Activated naive CD4-positive, alpha-beta T cell treated with anti-CD3 and anti-CD28 coated beads for 36 hours (primary cell): ENCODE results near the gene CCNH. TPM values are rescaled to one million over a fixed set of nuclear protein-coding genes. Genes with fewer than 3 reads are reported as not detected.

Experiments
- CTCF ChIA-PET: fragments of 350-600 bp; sonication (Branson Sonifier 250); formaldehyde crosslinking; loops from one replicate; lab custom pipeline; 2021; ENCODE audit warnings: antibody characterized with exemption; lab: Charles Lee
- DNase-seq: peaks from one replicate; pipeline ENCODE4 v3.0.0-alpha.2; 2020
- H3K27ac Mint-ChIP-seq: one replicate; pipeline ENCODE4 v1.8.0; 2021; ENCODE audit warnings: mild to moderate bottlenecking, mixed read lengths
- H3K27me3 Mint-ChIP-seq: one replicate; pipeline ENCODE4 v1.8.0; 2021; ENCODE audit warnings: low read depth, mixed read lengths
- H3K36me3 Mint-ChIP-seq: one replicate; pipeline ENCODE4 v1.8.0; 2021; ENCODE audit warnings: low read depth, mixed read lengths
- H3K4me1 Mint-ChIP-seq: one replicate; pipeline ENCODE4 v1.8.0; 2021; ENCODE audit warnings: low read depth, mixed read lengths
- H3K4me3 Mint-ChIP-seq: one replicate; pipeline ENCODE4 v1.8.0; 2021; ENCODE audit warnings: mild to moderate bottlenecking, moderate library complexity, mixed read lengths
- H3K9me3 Mint-ChIP-seq: one replicate; pipeline ENCODE4 v1.8.0; 2021; ENCODE audit warnings: mixed read lengths
- intact Hi-C: fragments of 100-400 bp; cut with micrococcal nuclease; formaldehyde crosslinking; loops from one replicate; pipeline ENCODE4 v1.15.1; 2023
- total RNA-seq, 2 experiments: library from RNA; stranded (reverse); gene quantifications; one replicate each; pipeline ENCODE4 v1.2.3, GENCODE V29; 2021

The CCNH gene
- total RNA-seq, 2 experiments from 2014 or later, result 58.1 to 61.6 TPM

GRCh38 chr5:87385802-87386201, 26.9 kb downstream of the CCNH start:
- Mint-ChIP-seq H3K36me3 (peaks cover 26% of the 10 kb centered on the region), H3K27me3 (no peaks in the 10 kb centered on the region), H3K27ac (no peak overlapping the region), H3K4me3 (no peak overlapping the region), H3K4me1 (peaks cover 3% of the 10 kb centered on the region), H3K9me3 (no peaks in the 10 kb centered on the region)
- intact Hi-C loops, result no loop called here
- DNase-seq, result no peak
- CTCF ChIA-PET, result interaction anchor here (2.2 kb wide), 1 partner anchor 14 kb away, joined by 13 read pairs; no protein-coding TSS in a partner anchor

- intact Hi-C loops, result loop anchor here (5.0 kb wide), 1 partner anchor 311 kb away; no protein-coding TSS in a partner anchor
- H3K4me3 Mint-ChIP-seq, result no peak overlapping the region
- peaks cover 16% of the 10 kb centered on the region for H3K36me3 Mint-ChIP-seq
- no peaks in the 10 kb centered on the region for H3K4me1 Mint-ChIP-seq
- no peak overlapping the region for H3K27ac Mint-ChIP-seq
- DNase-seq, result no peak
- H3K27me3 Mint-ChIP-seq, result no peaks in the 10 kb centered on the region
- CTCF ChIA-PET, result interaction anchor here (0.6 kb wide), 1 partner anchor 503 kb away, joined by 3 read pairs; no protein-coding TSS in a partner anchor
- H3K9me3 Mint-ChIP-seq, result no peaks in the 10 kb centered on the region
These were observed 29.5 kb downstream of the CCNH start for GRCh38 chr5:87383216-87383615.

GRCh38 chr5:87382224-87382623, 30.5 kb downstream of the CCNH start:
- peaks cover 12% of the 10 kb centered on the region for H3K36me3 Mint-ChIP-seq
- no peak for DNase-seq
- H3K4me3 Mint-ChIP-seq, result no peak overlapping the region
- intact Hi-C loops, result loop anchor here (5.0 kb wide), 1 partner anchor 310 kb away; no protein-coding TSS in a partner anchor
- no peak overlapping the region for H3K27ac Mint-ChIP-seq
- H3K9me3 Mint-ChIP-seq, result no peaks in the 10 kb centered on the region
- H3K27me3 Mint-ChIP-seq, result no peaks in the 10 kb centered on the region
- CTCF ChIA-PET, result interaction anchor here (0.6 kb wide), 1 partner anchor 10 kb away, joined by 3 read pairs; no protein-coding TSS in a partner anchor
- no peaks in the 10 kb centered on the region for H3K4me1 Mint-ChIP-seq

- no peak overlapping the region for H3K27ac Mint-ChIP-seq
- H3K36me3 Mint-ChIP-seq, result peaks cover 28% of the 10 kb centered on the region
- no peak for DNase-seq
- H3K9me3 Mint-ChIP-seq, result no peaks in the 10 kb centered on the region
- CTCF ChIA-PET, result interaction anchor here (1.0 kb wide), 1 partner anchor 27 kb away, joined by 3 read pairs; no protein-coding TSS in a partner anchor
- H3K27me3 Mint-ChIP-seq, result no peaks in the 10 kb centered on the region
- H3K4me1 Mint-ChIP-seq, result peaks cover 1% of the 10 kb centered on the region
- intact Hi-C loops, result no loop called here
- no peak overlapping the region for H3K4me3 Mint-ChIP-seq
These were observed 40.0 kb downstream of the CCNH start for GRCh38 chr5:87372705-87373104.

GRCh38 chr5:87369431-87369830, 43.3 kb downstream of the CCNH start:
- CTCF ChIA-PET, result interaction anchor here (1.2 kb wide), 1 partner anchor 14 kb away, joined by 3 read pairs; no protein-coding TSS in a partner anchor
- Mint-ChIP-seq H3K4me1 (peaks cover 8% of the 10 kb centered on the region), H3K36me3 (peaks cover 28% of the 10 kb centered on the region), H3K4me3 (no peak overlapping the region), H3K27me3 (no peaks in the 10 kb centered on the region), H3K9me3 (no peaks in the 10 kb centered on the region), H3K27ac (no peak overlapping the region)
- DNase-seq, result no peak
- intact Hi-C loops, result no loop called here

- Mint-ChIP-seq H3K4me3 (no peak overlapping the region), H3K36me3 (peaks cover 28% of the 10 kb centered on the region), H3K27me3 (no peaks in the 10 kb centered on the region), H3K4me1 (peaks cover 9% of the 10 kb centered on the region), H3K27ac (no peak overlapping the region), H3K9me3 (no peaks in the 10 kb centered on the region)
- DNase-seq, result no peak
- CTCF ChIA-PET, result no interaction called here
- intact Hi-C loops, result no loop called here
These were observed 44.1 kb downstream of the CCNH start for GRCh38 chr5:87368601-87369000.

GRCh38 chr5:87367243-87367642, 45.5 kb downstream of the CCNH start:
- Mint-ChIP-seq H3K36me3 (peaks cover 26% of the 10 kb centered on the region), H3K9me3 (no peaks in the 10 kb centered on the region), H3K4me1 (peaks cover 9% of the 10 kb centered on the region), H3K27ac (no peak overlapping the region), H3K4me3 (no peak overlapping the region), H3K27me3 (no peaks in the 10 kb centered on the region)
- no peak for DNase-seq
- intact Hi-C loops, result no loop called here
- CTCF ChIA-PET, result no interaction called here

- peaks cover 18% of the 10 kb centered on the region for H3K36me3 Mint-ChIP-seq
- no peak overlapping the region for H3K27ac Mint-ChIP-seq
- peaks cover 12% of the 10 kb centered on the region for H3K4me1 Mint-ChIP-seq
- intact Hi-C loops, result no loop called here
- H3K4me3 Mint-ChIP-seq, result no peak overlapping the region
- H3K27me3 Mint-ChIP-seq, result no peaks in the 10 kb centered on the region
- CTCF ChIA-PET, result no interaction called here
- H3K9me3 Mint-ChIP-seq, result no peaks in the 10 kb centered on the region
- DNase-seq, result no peak
These were observed 51.1 kb downstream of the CCNH start for GRCh38 chr5:87361536-87362213.

GRCh38 chr5:87361031-87361445, 51.7 kb downstream of the CCNH start:
- peaks cover 14% of the 10 kb centered on the region for H3K36me3 Mint-ChIP-seq
- H3K27me3 Mint-ChIP-seq, result no peaks in the 10 kb centered on the region
- H3K9me3 Mint-ChIP-seq, result no peaks in the 10 kb centered on the region
- H3K4me3 Mint-ChIP-seq, result no peak overlapping the region
- no peak for DNase-seq
- intact Hi-C loops, result no loop called here
- peaks cover 12% of the 10 kb centered on the region for H3K4me1 Mint-ChIP-seq
- no peak overlapping the region for H3K27ac Mint-ChIP-seq
- CTCF ChIA-PET, result no interaction called here

GRCh38 chr5:87360132-87360531, 52.6 kb downstream of the CCNH start:
- H3K36me3 Mint-ChIP-seq, result peaks cover 20% of the 10 kb centered on the region
- peaks cover 14% of the 10 kb centered on the region for H3K4me1 Mint-ChIP-seq
- no peaks in the 10 kb centered on the region for H3K27me3 Mint-ChIP-seq
- DNase-seq, result no peak
- H3K27ac Mint-ChIP-seq, result no peak overlapping the region
- no peak overlapping the region for H3K4me3 Mint-ChIP-seq
- H3K9me3 Mint-ChIP-seq, result no peaks in the 10 kb centered on the region
- CTCF ChIA-PET, result no interaction called here
- intact Hi-C loops, result no loop called here

GRCh38 chr5:87359106-87359505, 53.6 kb downstream of the CCNH start:
- intact Hi-C loops, result no loop called here
- peaks cover 23% of the 10 kb centered on the region for H3K36me3 Mint-ChIP-seq

GRCh38 chr5:87354496-87354895, 58.2 kb downstream of the CCNH start:
- no peaks in the 10 kb centered on the region for H3K9me3 Mint-ChIP-seq
- intact Hi-C loops, result no loop called here
- no peaks in the 10 kb centered on the region for H3K27me3 Mint-ChIP-seq
- no peak overlapping the region for H3K27ac Mint-ChIP-seq
- no peak for DNase-seq
- no peak overlapping the region for H3K4me3 Mint-ChIP-seq
- H3K36me3 Mint-ChIP-seq, result peaks cover 18% of the 10 kb centered on the region
- peaks cover 14% of the 10 kb centered on the region for H3K4me1 Mint-ChIP-seq
- CTCF ChIA-PET, result interaction anchor here (0.7 to 1.6 kb wide), 2 partner anchors 15 to 46 kb away, joined by 3 read pairs; no protein-coding TSS in a partner anchor

More at GRCh38 chr5:87359106-87359505, 53.6 kb downstream of the CCNH start:
- CTCF ChIA-PET, result interaction anchor here (0.6 kb wide), 1 partner anchor 1135 kb away, joined by 3 read pairs; no protein-coding TSS in a partner anchor
- H3K27me3 Mint-ChIP-seq, result no peaks in the 10 kb centered on the region
- no peak overlapping the region for H3K27ac Mint-ChIP-seq
- peaks cover 14% of the 10 kb centered on the region for H3K4me1 Mint-ChIP-seq
- no peaks in the 10 kb centered on the region for H3K9me3 Mint-ChIP-seq
- DNase-seq, result no peak
- no peak overlapping the region for H3K4me3 Mint-ChIP-seq

- no peak for DNase-seq
- intact Hi-C loops, result no loop called here
- peaks cover 2% of the 10 kb centered on the region for H3K9me3 Mint-ChIP-seq
- no peak overlapping the region for H3K4me3 Mint-ChIP-seq
- peaks cover 3% of the 10 kb centered on the region for H3K4me1 Mint-ChIP-seq
- CTCF ChIA-PET, result no interaction called here
- no peak overlapping the region for H3K27ac Mint-ChIP-seq
- peaks cover 20% of the 10 kb centered on the region for H3K36me3 Mint-ChIP-seq
- no peaks in the 10 kb centered on the region for H3K27me3 Mint-ChIP-seq
These were observed 64.9 kb downstream of the CCNH start for GRCh38 chr5:87347841-87348240.
